Stimulated activated effector memory CD8-positive, alpha-beta T cell treated with anti-CD3 and anti-CD28 coated beads, Interleukin-12 subunit alpha, Interleukin-12 subunit beta, amount 100 ng/mL, for 72 hours (primary cell): ENCODE measurements around the gene CDC42.

Source experiments
- ATAC-seq: fragments of 150-1000 bp; cut with Tn5 transposase; 2 replicates; pipeline ENCODE4 v1.10.0; 2021
- DNase-seq, 2 donors: peaks; one replicate each; pipeline ENCODE4 v3.0.0; 2021 to 2022; ENCODE audit warnings: low spot score in 2 of 2
- H3K27ac Mint-ChIP-seq: one replicate; pipeline ENCODE4 v1.8.0; 2022; ENCODE audit warnings: mild to moderate bottlenecking, mixed read lengths
- H3K36me3 Mint-ChIP-seq: one replicate; pipeline ENCODE4 v1.8.0; 2022; ENCODE audit warnings: mild to moderate bottlenecking, mixed read lengths
- H3K4me1 Mint-ChIP-seq: one replicate; pipeline ENCODE4 v1.8.0; 2022; ENCODE audit warnings: mixed read lengths
- H3K4me3 Mint-ChIP-seq: one replicate; pipeline ENCODE4 v1.8.0; 2022; ENCODE audit warnings: mild to moderate bottlenecking, mixed read lengths
- H3K9me3 Mint-ChIP-seq: one replicate; pipeline ENCODE4 v1.8.0; 2022; ENCODE audit warnings: mixed read lengths

Gene CDC42

DNA sequence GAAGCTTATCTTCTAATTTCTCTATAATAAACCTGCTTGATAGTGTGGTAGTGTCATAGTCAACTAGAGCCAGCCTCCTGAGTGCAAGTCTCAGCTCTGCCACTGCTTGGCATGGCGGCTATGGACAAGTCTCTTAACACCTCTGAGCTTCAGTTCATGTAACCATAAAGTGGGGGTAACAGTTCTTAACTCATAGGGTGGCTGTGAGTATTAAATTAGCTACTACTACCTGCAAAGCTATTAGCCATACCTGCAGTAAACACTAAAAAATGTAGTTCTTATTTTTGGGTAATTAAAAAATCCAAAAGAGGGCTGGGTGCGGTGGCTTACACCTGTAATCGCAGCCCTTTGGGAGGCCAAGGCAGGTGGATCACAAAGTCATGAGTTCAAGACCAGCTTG, 2.2 kb upstream of the CDC42 start:
- no peak overlapping the region for H3K27ac Mint-ChIP-seq
- no peak overlapping the region for H3K4me3 Mint-ChIP-seq
- H3K9me3 Mint-ChIP-seq, result peaks cover 2% of the 10 kb centered on the region
- DNase-seq (no peak), ATAC-seq (no peak)
- H3K36me3 Mint-ChIP-seq, result peaks cover 42% of the 10 kb centered on the region
- peaks cover 41% of the 10 kb centered on the region for H3K4me1 Mint-ChIP-seq

DNA sequence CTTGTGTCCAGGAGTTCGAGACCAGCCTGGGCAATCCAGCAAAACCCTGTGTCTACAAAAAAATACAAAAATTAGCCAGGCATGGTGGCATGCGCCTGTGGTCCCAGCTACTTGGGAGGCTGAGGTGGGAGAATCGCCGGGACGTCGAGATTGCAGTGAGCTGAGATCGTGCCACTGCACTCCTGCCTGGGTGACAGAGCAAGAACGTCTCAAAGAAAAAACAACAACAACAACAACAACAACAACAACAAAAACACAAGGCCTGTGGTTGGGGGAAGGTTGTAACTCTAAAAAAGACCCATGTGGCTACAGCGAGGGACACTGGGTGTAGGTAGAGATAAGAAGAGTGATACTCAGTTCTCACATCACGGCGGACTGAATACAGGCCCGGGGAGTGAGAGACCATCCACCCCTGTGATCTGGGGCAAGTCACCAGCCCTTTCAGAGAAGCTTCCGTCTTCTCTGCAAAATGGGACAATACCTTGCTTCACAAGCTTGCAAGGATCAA, 848 bp upstream of the CDC42 start:
- ATAC-seq (no peak), DNase-seq (no peak)
- H3K9me3 Mint-ChIP-seq, result no peaks in the 10 kb centered on the region
- peak overlapping the region; percentile 97 for H3K27ac Mint-ChIP-seq
- H3K36me3 Mint-ChIP-seq, result peaks cover 56% of the 10 kb centered on the region
- H3K4me3 Mint-ChIP-seq, result peak overlapping the region; percentile 84
- peaks cover 49% of the 10 kb centered on the region for H3K4me1 Mint-ChIP-seq

DNA sequence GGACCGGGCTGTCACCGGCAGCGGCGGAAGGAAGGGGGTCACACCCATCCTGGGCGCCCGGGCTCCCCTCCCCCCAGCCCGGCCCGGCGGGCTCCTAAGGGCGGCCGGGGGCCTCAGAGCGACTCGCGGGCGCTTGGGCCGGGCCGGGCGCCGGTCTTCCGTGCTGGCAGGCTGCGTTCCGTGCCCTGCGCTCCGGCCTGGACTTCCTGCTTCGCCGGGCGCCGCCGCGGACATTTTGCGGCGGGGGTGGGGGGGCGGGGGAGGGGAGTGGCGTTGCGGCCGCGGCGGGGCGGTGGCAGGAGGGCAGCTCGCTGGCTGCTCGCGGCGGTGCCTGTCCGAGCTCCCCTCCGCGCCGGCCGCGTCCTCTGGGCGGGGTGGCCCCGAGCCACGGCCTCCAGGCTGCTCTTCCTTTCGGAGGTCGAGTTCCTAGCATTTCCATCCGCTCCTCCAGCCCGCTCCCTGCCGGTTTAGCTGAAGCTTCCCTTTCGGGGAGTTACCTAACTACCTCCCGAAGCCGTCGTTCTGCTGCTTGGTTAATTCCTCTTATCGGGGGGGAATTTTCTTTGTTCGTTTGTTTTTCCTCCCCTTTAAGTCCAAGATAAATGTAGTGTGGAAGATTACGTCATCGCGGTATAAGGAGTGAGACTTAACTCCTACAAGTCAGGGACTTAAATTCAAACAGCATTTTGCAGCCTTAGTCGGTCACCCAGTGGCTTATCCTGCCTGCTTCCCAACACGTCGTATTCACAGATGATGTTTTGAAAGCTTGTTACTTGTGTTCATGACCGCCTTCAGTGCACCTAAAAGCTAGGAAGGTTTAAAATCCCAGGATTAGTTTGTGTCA, 730 bp downstream of the CDC42 start:
- Mint-ChIP-seq H3K4me1 (peaks cover 48% of the 10 kb centered on the region), H3K36me3 (peaks cover 71% of the 10 kb centered on the region), H3K27ac (peak overlapping the region; percentile 97), H3K9me3 (no peaks in the 10 kb centered on the region), H3K4me3 (peak overlapping the region; percentile 84)
- ATAC-seq (peak; percentile 52), DNase-seq (peak; percentile 38 to 83)

DNA sequence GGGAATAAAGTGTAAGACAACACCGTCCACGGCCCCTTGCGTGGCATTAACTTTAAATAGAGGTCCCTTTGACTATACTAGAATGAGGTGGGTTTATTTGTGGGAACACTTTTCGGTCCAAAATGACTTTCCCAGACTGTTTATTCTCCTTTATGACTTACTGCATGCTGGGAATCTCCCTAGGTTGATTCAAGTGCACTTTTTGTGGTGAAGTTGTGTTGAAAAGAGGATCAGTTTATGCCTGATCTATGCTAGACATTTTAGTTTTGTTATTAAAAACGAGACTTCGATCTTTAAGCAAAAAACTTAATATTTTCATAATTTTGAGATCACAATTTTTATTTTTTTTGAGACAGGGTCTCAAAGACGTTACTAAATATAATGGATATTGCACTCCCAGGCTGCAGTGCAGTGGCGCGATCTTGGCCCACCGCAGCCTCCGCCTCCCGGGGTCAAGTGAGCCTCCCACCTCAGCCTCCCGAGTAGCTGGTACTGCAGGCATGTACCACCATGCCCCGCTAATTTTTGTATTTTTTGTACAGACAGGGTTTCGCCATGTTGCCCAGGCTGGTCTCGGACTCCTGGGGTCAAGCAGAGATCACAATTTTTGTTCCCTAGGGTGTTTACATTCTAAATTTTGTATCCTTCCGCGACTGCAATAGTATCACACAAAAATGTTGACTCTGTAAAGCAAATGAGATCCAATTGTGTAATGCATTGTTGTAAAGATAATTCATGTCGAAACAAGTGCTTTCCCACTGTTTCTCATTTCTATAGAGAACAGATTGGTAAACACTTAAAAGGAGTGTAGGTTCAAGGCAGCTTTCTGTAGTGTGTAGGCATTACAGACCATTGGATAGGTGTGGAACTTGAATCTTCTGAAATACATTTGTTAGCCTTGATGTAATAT, 1.6 kb downstream of the CDC42 start:
- no peaks in the 10 kb centered on the region for H3K9me3 Mint-ChIP-seq
- peak overlapping the region; percentile 97 for H3K27ac Mint-ChIP-seq

DNA sequence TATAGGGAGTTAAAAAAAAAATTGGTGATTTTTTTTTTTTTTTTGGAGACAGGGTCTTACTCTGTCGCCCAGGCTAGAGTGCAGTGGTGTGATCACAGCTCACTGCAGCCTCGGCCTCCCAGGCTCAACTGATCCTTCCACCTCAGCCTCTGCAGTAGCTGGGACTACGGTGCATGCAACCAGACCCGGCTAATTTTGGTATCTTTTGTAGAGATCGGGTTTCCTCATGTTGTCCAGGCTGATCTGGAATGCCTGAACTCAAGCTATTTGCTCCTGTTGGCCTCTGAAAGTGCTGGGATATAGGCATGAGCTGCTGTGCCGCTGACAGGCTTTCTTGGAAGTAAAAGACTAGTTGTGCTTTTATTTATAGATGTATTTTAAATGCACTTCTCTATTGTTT, 3.0 kb downstream of the CDC42 start:
- ATAC-seq (no peak), DNase-seq (no peak)
- H3K4me1 Mint-ChIP-seq, result peaks cover 49% of the 10 kb centered on the region

More for the DNA sequence above, 1.6 kb downstream of the CDC42 start:
- H3K4me3 Mint-ChIP-seq, result peak overlapping the region; percentile 84
- DNase-seq (peak in 1 of 2 donors; percentile 73), ATAC-seq (peak; percentile 52)
- peaks cover 80% of the 10 kb centered on the region for H3K36me3 Mint-ChIP-seq
- peaks cover 39% of the 10 kb centered on the region for H3K4me1 Mint-ChIP-seq

DNA sequence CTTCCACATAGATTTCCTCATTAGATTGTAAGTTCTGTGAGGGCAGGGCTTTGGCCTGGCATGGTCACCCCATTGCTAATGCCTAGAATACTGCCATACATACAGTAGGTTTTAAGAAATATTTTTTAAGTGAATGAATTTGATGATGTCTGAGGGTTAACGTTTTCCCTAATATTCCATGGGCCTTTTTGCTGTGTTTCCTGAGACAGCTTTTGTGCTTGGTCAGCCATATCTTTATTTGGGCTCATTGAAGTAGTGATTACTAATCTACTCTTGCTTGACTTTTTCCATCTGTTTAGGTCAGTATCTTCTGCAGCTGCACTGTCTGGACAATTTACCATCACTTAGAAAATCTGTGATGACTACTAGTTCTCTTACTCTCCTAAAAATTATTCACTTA, 3.5 kb downstream of the CDC42 start:
- no peak for ATAC-seq
- no peak for DNase-seq
- Mint-ChIP-seq H3K9me3 (no peaks in the 10 kb centered on the region), H3K36me3 (peaks cover 99% of the 10 kb centered on the region), H3K4me1 (peaks cover 54% of the 10 kb centered on the region), H3K4me3 (peak overlapping the region; percentile 84), H3K27ac (no peak overlapping the region)

More for the DNA sequence above, 3.0 kb downstream of the CDC42 start:
- Mint-ChIP-seq H3K4me3 (peak overlapping the region; percentile 84), H3K36me3 (peaks cover 94% of the 10 kb centered on the region), H3K9me3 (no peaks in the 10 kb centered on the region), H3K27ac (peak overlapping the region; percentile 97)

DNA sequence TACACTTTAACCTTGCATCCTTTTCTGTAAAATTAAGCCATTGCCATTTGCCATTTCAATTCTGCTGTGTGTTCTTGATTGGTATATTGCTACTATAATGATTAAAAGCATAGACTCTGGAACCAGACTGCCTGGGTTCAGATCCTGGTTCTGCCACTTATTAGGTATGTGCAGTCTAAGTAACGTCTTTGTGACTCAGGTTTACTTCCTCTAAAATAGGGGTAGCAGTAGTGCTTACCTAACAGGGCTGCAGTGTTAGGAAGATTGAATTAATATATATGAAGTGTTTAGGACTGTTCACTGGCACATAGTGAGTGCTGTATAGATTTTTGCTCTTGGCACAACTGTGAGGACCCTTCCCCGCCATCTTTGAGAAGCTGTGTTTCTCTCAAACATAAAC, 4.4 kb downstream of the CDC42 start:
- H3K9me3 Mint-ChIP-seq, result no peaks in the 10 kb centered on the region
- peak overlapping the region; percentile 74 for H3K27ac Mint-ChIP-seq
- ATAC-seq, result no peak
- peaks cover 91% of the 10 kb centered on the region for H3K36me3 Mint-ChIP-seq
- peak overlapping the region; percentile 84 for H3K4me3 Mint-ChIP-seq
- DNase-seq, result no peak
- H3K4me1 Mint-ChIP-seq, result peaks cover 56% of the 10 kb centered on the region

DNA sequence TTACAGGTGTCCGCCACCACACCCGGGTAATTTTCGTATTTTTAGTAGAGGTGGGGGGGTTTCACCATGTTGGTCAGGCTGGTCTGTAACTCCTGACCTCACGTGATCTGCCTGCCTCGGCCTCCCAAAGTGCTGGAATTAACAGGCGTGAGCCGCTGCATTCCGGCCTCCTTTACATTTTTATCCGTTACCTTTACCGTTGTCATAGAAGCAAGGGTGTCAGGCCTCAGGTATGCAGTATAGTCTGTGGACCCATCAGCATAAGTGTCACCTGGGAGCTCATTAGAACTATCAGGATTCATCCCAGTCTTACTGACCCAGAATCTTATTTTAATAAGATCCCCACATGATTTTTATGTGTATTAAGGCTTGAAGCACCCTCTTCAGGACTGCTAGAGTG, 5.4 kb downstream of the CDC42 start:
- Mint-ChIP-seq H3K4me3 (peak overlapping the region; percentile 84), H3K9me3 (no peaks in the 10 kb centered on the region), H3K27ac (peak overlapping the region; percentile 74)

DNA sequence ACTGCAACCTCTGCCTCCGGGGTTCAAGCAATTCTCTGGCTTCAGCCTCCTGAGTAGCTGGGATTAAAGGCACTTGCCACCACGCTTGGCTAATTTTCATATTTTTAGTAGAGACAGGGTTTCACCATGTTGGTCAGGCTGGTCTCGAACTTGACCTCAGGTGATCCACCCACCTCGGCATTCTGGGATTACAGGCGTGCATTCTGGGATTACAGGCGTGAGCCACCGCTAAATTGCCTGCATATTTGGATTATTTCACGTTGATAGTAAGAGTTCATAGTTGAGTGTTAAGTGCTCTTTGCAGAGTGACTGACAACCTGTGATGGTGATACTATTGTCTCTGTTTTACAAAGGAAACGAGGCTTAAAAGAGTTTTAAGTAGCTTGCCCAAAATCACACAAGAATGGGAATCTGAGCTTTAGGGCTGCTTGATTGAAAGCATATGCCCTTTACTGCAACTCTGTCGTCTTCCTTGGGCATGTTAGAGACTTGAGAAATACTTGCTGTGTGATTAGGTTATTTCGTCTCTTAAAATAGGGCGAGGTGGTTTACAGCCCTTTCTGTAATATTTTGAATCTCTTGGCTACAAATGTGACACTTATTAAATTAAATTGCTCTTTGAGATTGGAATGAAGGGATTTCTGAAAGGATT, 12.4 kb downstream of the CDC42 start:
- H3K4me3 Mint-ChIP-seq, result peak overlapping the region; percentile 52
- peak overlapping the region; percentile 38 for H3K27ac Mint-ChIP-seq

More for the DNA sequence above, 5.4 kb downstream of the CDC42 start:
- Mint-ChIP-seq H3K4me1 (peaks cover 64% of the 10 kb centered on the region), H3K36me3 (peaks cover 86% of the 10 kb centered on the region)
- ATAC-seq (no peak), DNase-seq (no peak)

DNA sequence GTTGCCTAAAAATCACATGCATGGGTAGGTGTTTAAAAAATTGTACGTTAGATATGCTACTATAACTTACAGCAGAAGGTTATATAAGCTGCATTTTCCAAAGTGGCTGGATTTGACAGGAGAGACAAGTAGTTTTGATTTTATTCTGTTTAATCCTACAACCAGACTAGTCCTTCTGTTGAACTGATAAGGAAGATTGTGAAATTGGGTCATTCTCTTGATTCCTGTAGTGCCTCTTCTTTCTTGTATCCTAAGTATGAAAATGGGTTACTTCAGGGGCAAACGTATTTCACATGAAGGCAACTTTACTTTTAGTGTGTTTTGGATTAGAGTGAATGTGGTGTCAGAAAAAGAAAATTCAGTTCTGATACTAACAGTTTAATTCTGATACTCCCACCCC, 19.0 kb downstream of the CDC42 start:
- peaks cover 84% of the 10 kb centered on the region for H3K36me3 Mint-ChIP-seq
- no peaks in the 10 kb centered on the region for H3K9me3 Mint-ChIP-seq
- H3K4me3 Mint-ChIP-seq, result no peak overlapping the region

More for the DNA sequence above, 12.4 kb downstream of the CDC42 start:
- ATAC-seq, result no peak
- DNase-seq, result no peak
- Mint-ChIP-seq H3K4me1 (peaks cover 82% of the 10 kb centered on the region), H3K36me3 (peaks cover 82% of the 10 kb centered on the region), H3K9me3 (no peaks in the 10 kb centered on the region)

DNA sequence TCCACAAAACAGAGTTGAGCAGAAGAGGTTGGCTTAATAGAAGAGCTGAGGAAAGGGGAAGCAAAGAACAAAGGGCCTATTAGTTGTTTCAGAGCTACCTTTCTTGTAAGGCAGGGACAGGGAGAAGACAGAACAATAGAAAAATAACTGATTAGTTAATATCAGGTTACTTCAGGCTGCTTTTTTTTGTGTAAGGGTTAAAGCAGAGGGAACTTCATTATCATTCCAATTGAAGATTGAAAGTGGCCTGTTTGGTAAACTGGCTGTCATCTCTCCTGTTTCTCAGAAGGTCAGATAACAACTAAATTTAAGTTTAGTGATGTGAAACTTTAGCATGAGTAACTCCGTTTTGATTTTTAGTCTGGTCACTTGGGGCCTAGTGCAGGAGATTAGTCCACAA, 22.3 kb downstream of the CDC42 start:
- DNase-seq (no peak), ATAC-seq (no peak)
- peak overlapping the region; percentile 67 for H3K27ac Mint-ChIP-seq
- peaks cover 80% of the 10 kb centered on the region for H3K4me1 Mint-ChIP-seq
- peak overlapping the region; percentile 16 for H3K4me3 Mint-ChIP-seq
- H3K36me3 Mint-ChIP-seq, result peaks cover 89% of the 10 kb centered on the region
- H3K9me3 Mint-ChIP-seq, result no peaks in the 10 kb centered on the region

More for the DNA sequence above, 19.0 kb downstream of the CDC42 start:
- ATAC-seq (no peak), DNase-seq (no peak)
- H3K27ac Mint-ChIP-seq, result no peak overlapping the region
- H3K4me1 Mint-ChIP-seq, result peaks cover 77% of the 10 kb centered on the region

DNA sequence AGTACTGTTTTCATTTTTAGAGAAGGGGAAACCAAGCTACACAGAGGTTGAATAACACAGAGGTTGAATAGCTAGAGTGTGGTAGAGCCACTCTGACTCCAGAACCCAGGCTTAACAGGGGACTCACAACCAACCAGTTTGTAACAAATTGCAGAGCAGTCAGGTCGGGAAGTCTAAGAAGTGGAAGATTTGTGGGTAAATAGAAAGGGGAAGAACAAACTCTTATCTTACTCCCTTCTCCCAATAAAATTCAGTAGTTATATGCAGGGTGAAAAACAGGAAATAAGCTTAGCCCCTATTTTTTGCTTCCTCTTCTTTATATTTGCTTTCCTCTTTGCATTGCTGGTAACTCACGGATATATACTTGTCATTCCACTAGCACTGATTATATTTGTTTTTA, 23.2 kb downstream of the CDC42 start:
- Mint-ChIP-seq H3K4me3 (peak overlapping the region; percentile 32), H3K9me3 (no peaks in the 10 kb centered on the region), H3K36me3 (peaks cover 90% of the 10 kb centered on the region), H3K4me1 (peaks cover 77% of the 10 kb centered on the region), H3K27ac (peak overlapping the region; percentile 67)
- ATAC-seq (peak; percentile 46), DNase-seq (no peak)

DNA sequence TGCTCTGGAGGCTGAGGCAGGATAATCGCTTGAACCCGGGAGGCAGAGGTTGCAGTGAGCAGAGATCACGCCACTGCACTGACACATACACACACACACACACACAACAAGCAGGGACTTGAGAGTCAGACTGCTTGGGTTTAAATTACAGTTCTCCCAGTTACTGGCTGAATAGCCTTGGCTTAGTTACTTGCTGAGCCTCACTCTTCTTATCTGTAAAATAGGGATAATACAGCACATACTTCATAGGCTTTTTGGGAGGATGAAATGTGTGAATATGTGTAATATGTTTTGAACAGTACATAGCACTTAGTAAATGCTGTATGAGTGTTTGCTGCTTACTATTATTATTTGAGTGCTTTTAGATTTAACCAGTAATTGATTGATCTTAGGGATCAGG, 23.8 kb downstream of the CDC42 start:
- peaks cover 78% of the 10 kb centered on the region for H3K4me1 Mint-ChIP-seq
- ATAC-seq, result no peak
- H3K27ac Mint-ChIP-seq, result peak overlapping the region; percentile 67
- no peak for DNase-seq
- H3K36me3 Mint-ChIP-seq, result peaks cover 90% of the 10 kb centered on the region
- no peaks in the 10 kb centered on the region for H3K9me3 Mint-ChIP-seq
- peak overlapping the region; percentile 32 for H3K4me3 Mint-ChIP-seq

DNA sequence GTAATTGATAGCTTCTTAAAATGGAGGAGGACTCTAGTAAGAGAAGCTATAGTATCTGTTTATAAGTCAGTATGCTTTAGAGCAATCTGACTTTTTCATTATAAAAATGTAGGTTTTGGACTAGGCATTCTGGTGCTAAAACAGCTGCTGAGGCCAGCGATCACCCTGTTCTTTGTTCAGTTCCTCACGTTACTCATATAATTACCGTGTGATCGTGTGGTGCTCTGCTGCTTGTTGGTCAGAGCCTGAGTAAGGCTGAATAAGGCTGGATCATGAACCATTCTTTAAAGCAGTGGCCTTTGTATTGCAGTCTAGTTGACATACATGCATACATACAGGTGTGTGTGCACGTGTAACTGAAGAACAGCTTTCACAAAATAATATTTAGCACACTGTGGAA, 25.2 kb downstream of the CDC42 start:
- Mint-ChIP-seq H3K36me3 (peaks cover 90% of the 10 kb centered on the region), H3K9me3 (no peaks in the 10 kb centered on the region), H3K4me1 (peaks cover 73% of the 10 kb centered on the region), H3K4me3 (no peak overlapping the region), H3K27ac (peak overlapping the region; percentile 32)
- no peak for DNase-seq
- ATAC-seq, result peak; percentile 97

DNA sequence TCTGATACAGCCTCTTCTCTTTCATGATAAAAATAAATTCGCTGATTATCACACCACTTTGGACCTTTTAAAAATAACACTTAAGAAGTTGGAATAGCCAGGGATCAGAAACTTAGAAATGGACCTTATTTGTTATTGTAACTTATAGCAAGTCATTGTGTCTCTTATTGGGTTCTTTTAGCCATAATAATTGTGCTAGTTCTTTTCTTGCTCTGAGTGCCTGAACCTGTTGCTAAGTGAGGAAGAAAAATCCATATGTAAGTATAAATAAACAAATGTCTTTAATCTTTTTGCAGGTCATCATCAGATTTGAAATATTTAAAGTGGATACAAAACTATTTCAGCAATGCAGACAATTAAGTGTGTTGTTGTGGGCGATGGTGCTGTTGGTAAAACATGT, 25.6 kb downstream of the CDC42 start:
- ATAC-seq (no peak), DNase-seq (no peak)
- Mint-ChIP-seq H3K9me3 (no peaks in the 10 kb centered on the region), H3K4me3 (no peak overlapping the region), H3K36me3 (peaks cover 90% of the 10 kb centered on the region), H3K27ac (peak overlapping the region; percentile 32), H3K4me1 (peaks cover 73% of the 10 kb centered on the region)
